ENCODE results near the gene LIN7C.
"Not testable (repeated sequence)": the region's sequence is repeated elsewhere in the genome, so short reads cannot be mapped to it uniquely, and the experiment has no call there.

The LIN7C gene

GRCh38 chr11:27468995-27469695 is 37.4 kb downstream of the LIN7C start:
- no peak for DNase-seq

GRCh38 chr11:27468209-27468994 is 38.2 kb downstream of the LIN7C start:
- no peak for DNase-seq

GRCh38 chr11:27467181-27467913 is 39.2 kb downstream of the LIN7C start:
- DNase-seq = no peak

- DNase-seq = no peak
These were observed 40.2 kb downstream of the LIN7C start for GRCh38 chr11:27466363-27466762.

- DNase-seq = no peak
These were observed 40.9 kb downstream of the LIN7C start for GRCh38 chr11:27465629-27466028.

- DNase-seq = no peak
These were observed 41.7 kb downstream of the LIN7C start for GRCh38 chr11:27464909-27465308.

GRCh38 chr11:27464289-27464696 is 42.3 kb downstream of the LIN7C start:
- no peak for DNase-seq

GRCh38 chr11:27462543-27462942 is 44.0 kb downstream of the LIN7C start:
- DNase-seq = no peak

- no peak for DNase-seq
These were observed 46.2 kb downstream of the LIN7C start for GRCh38 chr11:27460158-27460978.

- DNase-seq = no peak
These were observed 47.4 kb downstream of the LIN7C start for GRCh38 chr11:27459191-27459590.

GRCh38 chr11:27458182-27458581 is 48.4 kb downstream of the LIN7C start:
- no peak for DNase-seq

GRCh38 chr11:27456795-27457329 is 49.7 kb downstream of the LIN7C start:
- DNase-seq = no peak

GRCh38 chr11:27456140-27456794 is 50.3 kb downstream of the LIN7C start:
- no peak for DNase-seq

- DNase-seq = no peak
These were observed 50.9 kb downstream of the LIN7C start for GRCh38 chr11:27455667-27456066.

- no peak for DNase-seq
These were observed 52.9 kb downstream of the LIN7C start for GRCh38 chr11:27453701-27454100.

- no peak for DNase-seq
These were observed 54.4 kb downstream of the LIN7C start for GRCh38 chr11:27452147-27452546.

- no peak for DNase-seq
These were observed 55.2 kb downstream of the LIN7C start for GRCh38 chr11:27451244-27451965.

GRCh38 chr11:27448184-27448540 is 58.4 kb downstream of the LIN7C start:
- DNase-seq = not testable (repeated sequence)

- DNase-seq = no peak
These were observed 59.0 kb downstream of the LIN7C start for GRCh38 chr11:27447288-27448183.

- no peak for DNase-seq
These were observed 60.9 kb downstream of the LIN7C start for GRCh38 chr11:27445625-27446024.

All from NCI-H524 (cell line).